Fibroblast of lung (primary cell): ENCODE data around the gene GHRL. TPM values are rescaled to one million over a fixed set of nuclear protein-coding genes. Genes with fewer than 3 reads are reported as not detected.
"Not testable (repeated sequence)": the region's sequence is repeated elsewhere in the genome, so short reads cannot be mapped to it uniquely, and the experiment has no call there.

Experiments used
- DNase-seq, 2 donors: peaks; one replicate each; pipeline versions ENCODE4 v3.0.0 to v3.0.0-alpha.2; 2010; ENCODE audit warnings: low read depth in 2 of 2
- H2AFZ ChIP-seq: 2 replicates; pipeline ENCODE4 v1.5.1; 2012; ENCODE audit warnings: low read length, control low read depth, inconsistent platforms
- H3K27ac ChIP-seq: 2 replicates; pipeline ENCODE4 v1.5.1; 2011; ENCODE audit warnings: low read length, control low read depth; ENCODE audit not compliant: insufficient read depth
- H3K27me3 ChIP-seq: 2 replicates; pipeline ENCODE4 v1.5.1; 2011; ENCODE audit warnings: mild to moderate bottlenecking, low read length; ENCODE audit not compliant: control insufficient read depth, insufficient read depth
- H3K36me3 ChIP-seq: 2 replicates; pipeline ENCODE4 v1.5.1; 2011; ENCODE audit warnings: low read length; ENCODE audit not compliant: control insufficient read depth, insufficient read depth
- H3K4me1 ChIP-seq: 2 replicates; pipeline ENCODE4 v1.5.1; 2011; ENCODE audit warnings: low read length; ENCODE audit not compliant: control insufficient read depth, insufficient read depth; ENCODE audit errors: extremely low read depth
- H3K4me2 ChIP-seq: 2 replicates; pipeline ENCODE4 v1.5.1; 2011; ENCODE audit warnings: low read length, control low read depth; ENCODE audit not compliant: insufficient read depth; ENCODE audit errors: extremely low read depth
- H3K4me3 ChIP-seq, 4 experiments: fragments of 200-600 bp in 1 of 4; sonication (generic) in 1 of 4; replicated peaks in 1 of 4; 2 replicates each; pipeline ENCODE4 v1.5.1; 2011 to 2016; ENCODE audit warnings: low read length in 4 of 4, low read depth in 3 of 4, mild to moderate bottlenecking in 3 of 4, control low read depth in 2 of 4, inconsistent platforms in 1 of 4, mixed read lengths in 1 of 4; ENCODE audit not compliant: insufficient read depth in 1 of 4; ENCODE audit errors: control extremely low read depth in 1 of 4
- H3K79me2 ChIP-seq: 2 replicates; pipeline ENCODE4 v1.5.1; 2012; ENCODE audit warnings: mild to moderate bottlenecking, low read length, inconsistent platforms; ENCODE audit not compliant: control insufficient read depth, insufficient read depth
- H3K9ac ChIP-seq: 2 replicates; pipeline ENCODE4 v1.5.1; 2011; ENCODE audit warnings: mild to moderate bottlenecking, low read length, control low read depth; ENCODE audit not compliant: insufficient read depth
- H3K9me3 ChIP-seq: 2 replicates; pipeline ENCODE4 v1.5.1; 2012; ENCODE audit warnings: low read depth, low read length; ENCODE audit not compliant: control insufficient read depth, insufficient read depth
- H4K20me1 ChIP-seq: 2 replicates; pipeline ENCODE4 v1.5.1; 2011; ENCODE audit warnings: low read length; ENCODE audit not compliant: control insufficient read depth, insufficient read depth; ENCODE audit errors: extremely low read depth
- CTCF ChIP-seq, 2 donors: IDR thresholded peaks in 1 of 2; conservative IDR thresholded peaks in 1 of 2; 1 replicate in 1 of 2; 2 replicates in 1 of 2; pipeline ENCODE4 v1.5.1; 2011 to 2012; ENCODE audit warnings: low read length in 2 of 2, control low read depth in 1 of 2, inconsistent platforms in 1 of 2, low read depth in 1 of 2, mild to moderate bottlenecking in 1 of 2
- EZH2 ChIP-seq: IDR thresholded peaks from 2 replicates; pipeline ENCODE4 v1.5.1; 2012; ENCODE audit warnings: low read length, control low read depth, mild to moderate bottlenecking; ENCODE audit errors: missing control alignments
- polyA plus RNA-seq, 2 donors: library from polyadenylated mRNA; depleted of rRNA in 1 of 2; stranded (reverse) in 1 of 2; unstranded in 1 of 2; fragments of >200 nt; gene quantifications; 2 replicates each; pipeline ENCODE4 v1.2.1, GENCODE V29; 2011 to 2012; ENCODE audit warnings: missing spikeins in 1 of 2
- total RNA-seq: library from RNA; depleted of rRNA; stranded (reverse); fragments of >200 nt; gene quantifications from 2 replicates; pipeline ENCODE4 v1.2.1, GENCODE V29; 2014

The GHRL gene
- total and polyA plus RNA-seq, 2 donors (not counting 1 experiment from before 2014, with no cell fraction given): 0.10 TPM; not detected in 1

- Histone ChIP-seq H3K9me3 (no peaks in the 10 kb centered on the region), H3K79me2 (no peaks in the 10 kb centered on the region), H3K4me2 (no peak overlapping the region), H3K4me1 (no peaks in the 10 kb centered on the region), H2AFZ (no peak overlapping the region), H3K36me3 (peaks cover 19% of the 10 kb centered on the region), H3K27ac (no peak overlapping the region), H3K9ac (no peak overlapping the region), H4K20me1 (no peaks in the 10 kb centered on the region), H3K27me3 (no peaks in the 10 kb centered on the region), H3K4me3 (no peak overlapping the region)
- TF ChIP-seq CTCF (conservative IDR thresholded peaks at IDR 0.05 in 1 of 2, IDR thresholded peaks at IDR 0.05 in 1 of 2; ENCODE audit: low read depth in 1 of 2, low read length in 2 of 2) (peak in 1 of 2 donors; percentile 2), EZH2 (no peak)
- no peak for DNase-seq
Measured at GRCh38 chr3:10299175-10299574, 6.4 kb upstream of the GHRL start.

GRCh38 chr3:10298064-10298463 is 5.3 kb upstream of the GHRL start:
- H3K9me3 ChIP-seq, H3K79me2 ChIP-seq, H2AFZ ChIP-seq, H3K27ac ChIP-seq, H3K27me3 ChIP-seq, H3K4me2 ChIP-seq, H4K20me1 ChIP-seq, H3K4me1 ChIP-seq, H3K9ac ChIP-seq, H3K4me3 ChIP-seq, DNase-seq: not testable (repeated sequence)
- peaks cover 16% of the 10 kb centered on the region for H3K36me3 ChIP-seq

GRCh38 chr3:10294030-10294586 is 1.4 kb upstream of the GHRL start:
- peaks cover 1% of the 10 kb centered on the region for H3K36me3 ChIP-seq
- H3K27ac ChIP-seq: no peak overlapping the region
- TF ChIP-seq EZH2: no peak
- no peak for TF ChIP-seq CTCF (conservative IDR thresholded peaks at IDR 0.05 in 1 of 2, IDR thresholded peaks at IDR 0.05 in 1 of 2; ENCODE audit: low read depth in 1 of 2, low read length in 2 of 2)

More at GRCh38 chr3:10294030-10294586, 1.4 kb upstream of the GHRL start:
- no peaks in the 10 kb centered on the region for H3K79me2 ChIP-seq
- H2AFZ ChIP-seq: no peak overlapping the region
- DNase-seq: no peak
- no peaks in the 10 kb centered on the region for H4K20me1 ChIP-seq
- H3K27me3 ChIP-seq: no peaks in the 10 kb centered on the region
- no peak overlapping the region for H3K9ac ChIP-seq
- no peaks in the 10 kb centered on the region for H3K4me1 ChIP-seq
- H3K4me2 ChIP-seq: no peak overlapping the region
- H3K9me3 ChIP-seq: no peaks in the 10 kb centered on the region
- H3K4me3 ChIP-seq: no peak overlapping the region
